GM19035 (cell line): Measurements from ENCODE around the gene CCDC40.
"Not testable (repeated sequence)": the region's sequence is repeated elsewhere in the genome, so short reads cannot be mapped to it uniquely, and the experiment has no call there.

Experiments
- ATAC-seq: cut with Tn5 transposase; IDR thresholded peaks from one replicate; pipeline ENCODE4 v1.9.1; 2021; ENCODE audit not compliant: unreplicated experiment

CCDC40 gene

GRCh38 chr17:80072410-80072809 lies 36.0 kb downstream of the CCDC40 start:
- ATAC-seq = no peak

GRCh38 chr17:80080081-80080480 lies 43.6 kb downstream of the CCDC40 start:
- ATAC-seq = no peak

- no peak for ATAC-seq
These were observed 45.2 kb downstream of the CCDC40 start for GRCh38 chr17:80081596-80081995.

GRCh38 chr17:80082403-80083135 lies 46.1 kb downstream of the CCDC40 start:
- no peak for ATAC-seq

GRCh38 chr17:80083136-80083661 lies 46.8 kb downstream of the CCDC40 start:
- no peak for ATAC-seq

- no peak for ATAC-seq
These were observed 48.3 kb downstream of the CCDC40 start for GRCh38 chr17:80084773-80085172.

GRCh38 chr17:80086081-80086480 lies 49.6 kb downstream of the CCDC40 start:
- ATAC-seq = no peak

- ATAC-seq = no peak
These were observed 50.2 kb downstream of the CCDC40 start for GRCh38 chr17:80086616-80087015.

GRCh38 chr17:80087346-80088265 lies 51.2 kb downstream of the CCDC40 start:
- no peak for ATAC-seq

GRCh38 chr17:80089762-80090161 lies 53.3 kb downstream of the CCDC40 start:
- no peak for ATAC-seq

GRCh38 chr17:80090164-80090563 lies 53.7 kb downstream of the CCDC40 start:
- ATAC-seq = not testable (repeated sequence)

- ATAC-seq = no peak
These were observed 54.9 kb downstream of the CCDC40 start for GRCh38 chr17:80091376-80091775.

GRCh38 chr17:80092959-80093358 lies 56.5 kb downstream of the CCDC40 start:
- no peak for ATAC-seq

GRCh38 chr17:80095038-80095843 lies 58.8 kb downstream of the CCDC40 start:
- ATAC-seq = no peak

- ATAC-seq = no peak
These were observed 59.5 kb downstream of the CCDC40 start for GRCh38 chr17:80095844-80096475.

GRCh38 chr17:80096561-80097021 lies 60.1 kb downstream of the CCDC40 start:
- ATAC-seq = no peak

GRCh38 chr17:80097127-80097621 lies 60.7 kb downstream of the CCDC40 start:
- ATAC-seq = no peak

- ATAC-seq = no peak
These were observed 61.6 kb downstream of the CCDC40 start for GRCh38 chr17:80097844-80098691.

GRCh38 chr17:80099291-80100034 lies 63.0 kb downstream of the CCDC40 start:
- no peak for ATAC-seq
